Neural progenitor cell (in vitro differentiated cells): ENCODE results near the gene FOXD2. TPM values are rescaled to one million over a fixed set of nuclear protein-coding genes. Genes with fewer than 3 reads are reported as not detected.

Experiments used
- DNase-seq: peaks from one replicate; pipeline ENCODE4 v3.0.0-alpha.2; 2016; ENCODE audit warnings: low spot score
- H2AFZ ChIP-seq: fragments of 200-600 bp; sonication (generic); replicated peaks from 2 replicates; pipeline ENCODE4 v1.6.1; 2016; ENCODE audit warnings: antibody characterized with exemption
- H3F3A ChIP-seq: fragments of 200-600 bp; sonication (generic); 2 replicates; pipeline ENCODE4 v1.6.1; 2016; ENCODE audit warnings: antibody characterized with exemption, low read depth
- H3K27ac ChIP-seq: fragments of 200-600 bp; sonication (generic); 2 replicates; pipeline ENCODE4 v1.5.1; 2016; ENCODE audit warnings: mild to moderate bottlenecking
- H3K27me3 ChIP-seq: fragments of 200-600 bp; sonication (generic); 2 replicates; pipeline ENCODE4 v1.6.1; 2016; ENCODE audit warnings: mild to moderate bottlenecking, moderate library complexity
- H3K36me3 ChIP-seq: fragments of 200-600 bp; sonication (generic); 2 replicates; pipeline ENCODE4 v1.5.1; 2016
- H3K4me1 ChIP-seq: fragments of 200-600 bp; sonication (generic); 2 replicates; pipeline ENCODE4 v1.6.1; 2016; ENCODE audit warnings: mixed run types
- H3K4me2 ChIP-seq: fragments of 200-600 bp; sonication (generic); 2 replicates; pipeline ENCODE4 v1.6.1; 2016
- H3K4me3 ChIP-seq: fragments of 200-600 bp; sonication (generic); 2 replicates; pipeline ENCODE4 v1.5.1; 2016
- H3K79me2 ChIP-seq: fragments of 200-600 bp; sonication (generic); 2 replicates; pipeline ENCODE4 v1.6.1; 2016; ENCODE audit warnings: low read depth
- H3K9ac ChIP-seq: fragments of 200-600 bp; sonication (generic); 2 replicates; pipeline ENCODE4 v1.6.1; 2016
- H3K9me3 ChIP-seq: fragments of 200-600 bp; sonication (generic); 2 replicates; pipeline ENCODE4 v1.5.1; 2016; ENCODE audit warnings: low read depth
- H4K20me1 ChIP-seq: fragments of 200-600 bp; sonication (generic); 2 replicates; pipeline ENCODE4 v1.6.1; 2016; ENCODE audit warnings: low read depth
- H3K27ac Mint-ChIP-seq: 3 replicates; pipeline ENCODE4 v1.8.0; 2021; ENCODE audit warnings: mixed read lengths
- H3K27me3 Mint-ChIP-seq: 2 replicates; pipeline ENCODE4 v1.8.0; 2022; ENCODE audit warnings: low read depth, mild to moderate bottlenecking, inconsistent platforms, moderate library complexity, mixed read lengths; ENCODE audit not compliant: insufficient read depth
- H3K36me3 Mint-ChIP-seq: 3 replicates; pipeline ENCODE4 v1.8.0; 2021; ENCODE audit warnings: mixed read lengths
- H3K4me1 Mint-ChIP-seq: 3 replicates; pipeline ENCODE4 v1.8.0; 2021; ENCODE audit warnings: mixed read lengths
- H3K4me3 Mint-ChIP-seq: 3 replicates; pipeline ENCODE4 v1.8.0; 2021; ENCODE audit warnings: mild to moderate bottlenecking, moderate library complexity, mixed read lengths
- H3K9me3 Mint-ChIP-seq: 3 replicates; pipeline ENCODE4 v1.8.0; 2020; ENCODE audit warnings: mixed read lengths
- CTCF ChIP-seq: fragments of 200-600 bp; sonication (generic); IDR thresholded peaks from 2 replicates; pipeline ENCODE4 v1.5.1; 2017; ENCODE audit warnings: antibody characterized with exemption, mild to moderate bottlenecking
- EZH2 ChIP-seq: fragments of 200-600 bp; sonication (generic); IDR thresholded peaks from 2 replicates; pipeline ENCODE4 v1.6.1; 2017; ENCODE audit warnings: antibody characterized with exemption, mild to moderate bottlenecking, moderate library complexity
- EZH2phosphoT487 ChIP-seq: fragments of 200-600 bp; sonication (generic); IDR thresholded peaks from 2 replicates; pipeline ENCODE4 v1.6.1; 2017; ENCODE audit warnings: antibody characterized with exemption
- total RNA-seq: library from RNA; depleted of rRNA; stranded (reverse); fragments of >200 nt; gene quantifications from 2 replicates; pipeline ENCODE4 v1.2.3, GENCODE V29; 2015; ENCODE audit warnings: low replicate concordance

The FOXD2 gene
- total RNA-seq, 1 donor from 2014 or later: 0.32 TPM

- no peaks in the 10 kb centered on the region for H3K36me3 ChIP-seq
- no peak overlapping the region for H3K4me2 ChIP-seq
- no peak for DNase-seq
- H3K27ac ChIP-seq: no peak overlapping the region
- no peak overlapping the region for H3K4me3 ChIP-seq
- H3K4me3 Mint-ChIP-seq: no peak overlapping the region
- no peaks in the 10 kb centered on the region for H3K9me3 ChIP-seq
- H3K27me3 ChIP-seq: peaks cover 69% of the 10 kb centered on the region
- TF ChIP-seq CTCF (no peak), EZH2 (no peak), EZH2phosphoT487 (no peak)
- H3K27me3 Mint-ChIP-seq: peaks cover 10% of the 10 kb centered on the region
- H3K4me1 Mint-ChIP-seq: no peaks in the 10 kb centered on the region
- no peaks in the 10 kb centered on the region for H3F3A ChIP-seq
- H3K9ac ChIP-seq: no peak overlapping the region
- no peaks in the 10 kb centered on the region for H4K20me1 ChIP-seq
- no peak overlapping the region for H2AFZ ChIP-seq
- no peaks in the 10 kb centered on the region for H3K36me3 Mint-ChIP-seq
- no peaks in the 10 kb centered on the region for H3K4me1 ChIP-seq
- no peak overlapping the region for H3K27ac Mint-ChIP-seq
- H3K79me2 ChIP-seq: no peaks in the 10 kb centered on the region
- no peaks in the 10 kb centered on the region for H3K9me3 Mint-ChIP-seq
Observed at GRCh38 chr1:47401761-47402160, 36.1 kb upstream of the FOXD2 start.

GRCh38 chr1:47402591-47402990 lies 35.3 kb upstream of the FOXD2 start:
- H3K9me3 ChIP-seq: no peaks in the 10 kb centered on the region
- Mint-ChIP-seq H3K9me3 (no peaks in the 10 kb centered on the region), H3K4me3 (no peak overlapping the region), H3K27ac (no peak overlapping the region), H3K36me3 (no peaks in the 10 kb centered on the region), H3K27me3 (peaks cover 10% of the 10 kb centered on the region), H3K4me1 (no peaks in the 10 kb centered on the region)
- H3K36me3 ChIP-seq: no peaks in the 10 kb centered on the region
- DNase-seq: no peak
- H4K20me1 ChIP-seq: no peaks in the 10 kb centered on the region
- H3F3A ChIP-seq: no peaks in the 10 kb centered on the region
- H3K4me1 ChIP-seq: no peaks in the 10 kb centered on the region
- no peak overlapping the region for H3K4me3 ChIP-seq
- H3K9ac ChIP-seq: no peak overlapping the region
- no peaks in the 10 kb centered on the region for H3K79me2 ChIP-seq
- no peak overlapping the region for H3K27ac ChIP-seq
- TF ChIP-seq EZH2 (no peak), CTCF (no peak), EZH2phosphoT487 (no peak)
- H2AFZ ChIP-seq: no peak overlapping the region
- H3K4me2 ChIP-seq: no peak overlapping the region
- peaks cover 69% of the 10 kb centered on the region for H3K27me3 ChIP-seq

GRCh38 chr1:47403321-47403910 lies 34.4 kb upstream of the FOXD2 start:
- no peak for TF ChIP-seq EZH2
- TF ChIP-seq CTCF: no peak
- no peak for TF ChIP-seq EZH2phosphoT487
- peaks cover 12% of the 10 kb centered on the region for H3K27me3 Mint-ChIP-seq

More at GRCh38 chr1:47403321-47403910, 34.4 kb upstream of the FOXD2 start:
- Histone ChIP-seq H2AFZ (no peak overlapping the region), H3K27me3 (peaks cover 65% of the 10 kb centered on the region), H3K36me3 (no peaks in the 10 kb centered on the region), H3K27ac (no peak overlapping the region), H3K9me3 (no peaks in the 10 kb centered on the region), H3K4me2 (no peak overlapping the region), H3K4me3 (no peak overlapping the region), H3F3A (no peaks in the 10 kb centered on the region), H3K9ac (no peak overlapping the region), H3K79me2 (no peaks in the 10 kb centered on the region), H3K4me1 (no peaks in the 10 kb centered on the region), H4K20me1 (no peaks in the 10 kb centered on the region)
- H3K9me3 Mint-ChIP-seq: no peaks in the 10 kb centered on the region
- no peak overlapping the region for H3K27ac Mint-ChIP-seq
- DNase-seq: no peak
- no peak overlapping the region for H3K4me3 Mint-ChIP-seq
- H3K36me3 Mint-ChIP-seq: no peaks in the 10 kb centered on the region
- H3K4me1 Mint-ChIP-seq: no peaks in the 10 kb centered on the region
